ENCODE results near the gene PRADC1.

Gene PRADC1

GRCh38 chr2:73259704-73260337, 26.8 kb upstream of the PRADC1 start:
- Histone ChIP-seq H4K8ac (ENCODE audit: low read depth, low read length) (no peak overlapping the region), H2BK12ac (ENCODE audit: low read length) (no peak overlapping the region), H3K4ac (ENCODE audit: low read depth, low read length) (no peak overlapping the region), H3K79me2 (ENCODE audit: control insufficient read depth, insufficient read depth, low read length, poor library complexity) (no peaks in the 10 kb centered on the region), H3K18ac (ENCODE audit: low read length) (no peak overlapping the region), H2AK5ac (ENCODE audit: low read length) (no peak overlapping the region), H3K79me1 (ENCODE audit: low read length) (no peaks in the 10 kb centered on the region), H2BK5ac (ENCODE audit: low read depth, low read length, poor library complexity) (no peak overlapping the region), H3K9me3 (ENCODE audit: insufficient read depth, low read depth, low read length) (peaks cover 2% of the 10 kb centered on the region), H4K91ac (ENCODE audit: low read depth, low read length) (no peak overlapping the region), H3K9ac (ENCODE audit: low read length) (no peak overlapping the region), H3K4me3 (ENCODE audit: low read depth, low read length) (no peak overlapping the region), H2AFZ (ENCODE audit: insufficient read depth, low read length, poor library complexity) (no peak overlapping the region), H3K4me2 (ENCODE audit: low read length) (no peak overlapping the region), H3K14ac (ENCODE audit: low read length) (no peak overlapping the region), H3K27me3 (ENCODE audit: insufficient read depth, low read length) (no peaks in the 10 kb centered on the region), H3K23ac (ENCODE audit: low read length) (no peak overlapping the region), H3K36me3 (ENCODE audit: control insufficient read depth in 1 of 2, insufficient read depth in 2 of 2, low read length in 2 of 2) (peaks cover 0 to 4% of the 10 kb centered on the region in 2 experiments), H3K4me1 (ENCODE audit: control insufficient read depth in 1 of 2, insufficient read depth in 2 of 2, low read length in 2 of 2) (no peaks in the 10 kb centered on the region), H3K27ac (ENCODE audit: low read depth, low read length) (no peak overlapping the region), H2BK120ac (ENCODE audit: insufficient read depth, low read length, poor library complexity) (no peak overlapping the region), H4K12ac (ENCODE audit: low read depth, low read length) (no peak overlapping the region)
- WGBS (ENCODE audit: extremely low coverage, insufficient coverage, insufficient read length) = no CpG with 5 or more reads among the region's 4 CpGs
- no peak for DNase-seq

DNA sequence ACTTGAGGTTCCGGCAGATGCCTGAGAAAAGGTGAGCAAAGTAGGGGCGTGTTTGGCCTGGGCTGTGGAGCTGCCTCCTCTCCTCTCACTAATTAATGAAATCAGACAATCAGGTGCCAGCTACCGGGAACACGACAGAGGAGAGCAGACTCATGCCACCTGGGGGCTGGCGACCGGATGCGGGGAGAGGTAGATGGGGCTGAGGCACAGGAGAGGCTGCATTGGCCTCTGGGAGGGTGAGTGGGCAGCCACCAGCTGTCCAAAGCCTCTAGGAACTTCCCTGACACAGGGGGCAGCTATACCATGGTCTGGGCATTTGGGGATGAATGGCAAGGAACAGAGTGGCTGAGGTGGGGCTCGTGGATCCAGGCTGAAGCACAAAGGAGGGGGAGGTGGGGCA, 26.2 kb upstream of the PRADC1 start:
- no CpG with 5 or more reads among the region's 8 CpGs for WGBS (ENCODE audit: extremely low coverage, insufficient coverage, insufficient read length)
- H3K9ac ChIP-seq (ENCODE audit: low read length) = no peak overlapping the region
- no peaks in the 10 kb centered on the region for H3K4me1 ChIP-seq (ENCODE audit: control insufficient read depth in 1 of 2, insufficient read depth in 2 of 2, low read length in 2 of 2)
- H4K12ac ChIP-seq (ENCODE audit: low read depth, low read length) = no peak overlapping the region
- H3K79me1 ChIP-seq (ENCODE audit: low read length) = no peaks in the 10 kb centered on the region
- no peak overlapping the region for H2BK12ac ChIP-seq (ENCODE audit: low read length)
- H2AK5ac ChIP-seq (ENCODE audit: low read length) = no peak overlapping the region
- H3K4me2 ChIP-seq (ENCODE audit: low read length) = no peak overlapping the region
- H4K91ac ChIP-seq (ENCODE audit: low read depth, low read length) = no peak overlapping the region
- no peak overlapping the region for H2BK5ac ChIP-seq (ENCODE audit: low read depth, low read length, poor library complexity)
- no peak overlapping the region for H3K27ac ChIP-seq (ENCODE audit: low read depth, low read length)
- H3K4ac ChIP-seq (ENCODE audit: low read depth, low read length) = no peak overlapping the region
- peaks cover 2% of the 10 kb centered on the region for H3K9me3 ChIP-seq (ENCODE audit: insufficient read depth, low read depth, low read length)
- no peaks in the 10 kb centered on the region for H3K79me2 ChIP-seq (ENCODE audit: control insufficient read depth, insufficient read depth, low read length, poor library complexity)
- H3K36me3 ChIP-seq (ENCODE audit: control insufficient read depth in 1 of 2, insufficient read depth in 2 of 2, low read length in 2 of 2) = peaks cover 1 to 7% of the 10 kb centered on the region in 2 experiments
- no peak for DNase-seq
- no peak overlapping the region for H2AFZ ChIP-seq (ENCODE audit: insufficient read depth, low read length, poor library complexity)
- no peak overlapping the region for H4K8ac ChIP-seq (ENCODE audit: low read depth, low read length)
- H3K27me3 ChIP-seq (ENCODE audit: insufficient read depth, low read length) = no peaks in the 10 kb centered on the region
- no peak overlapping the region for H3K23ac ChIP-seq (ENCODE audit: low read length)
- H3K4me3 ChIP-seq (ENCODE audit: low read depth, low read length) = no peak overlapping the region
- no peak overlapping the region for H3K14ac ChIP-seq (ENCODE audit: low read length)
- no peak overlapping the region for H3K18ac ChIP-seq (ENCODE audit: low read length)
- H2BK120ac ChIP-seq (ENCODE audit: insufficient read depth, low read length, poor library complexity) = no peak overlapping the region

DNA sequence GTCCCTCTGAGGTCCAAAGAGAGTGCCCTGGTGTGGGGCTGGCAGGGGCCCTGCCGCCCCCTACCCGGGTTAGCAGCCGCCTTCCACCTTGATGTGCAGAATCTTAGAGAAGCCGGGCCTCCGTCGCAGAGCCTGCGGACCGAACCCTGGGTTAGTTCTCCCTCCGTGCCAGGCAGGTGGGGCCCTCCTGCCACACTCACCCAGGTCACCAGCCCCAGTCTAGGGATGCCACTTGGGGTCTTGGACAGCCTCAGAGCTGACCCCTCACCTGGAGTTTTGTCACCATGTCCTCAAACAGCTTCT, 25.8 kb upstream of the PRADC1 start:
- no peak overlapping the region for H4K91ac ChIP-seq (ENCODE audit: low read depth, low read length)
- no peak overlapping the region for H3K4ac ChIP-seq (ENCODE audit: low read depth, low read length)
- H2BK120ac ChIP-seq (ENCODE audit: insufficient read depth, low read length, poor library complexity) = no peak overlapping the region
- H2BK12ac ChIP-seq (ENCODE audit: low read length) = no peak overlapping the region
- H3K4me2 ChIP-seq (ENCODE audit: low read length) = no peak overlapping the region
- no peaks in the 10 kb centered on the region for H3K79me1 ChIP-seq (ENCODE audit: low read length)
- H3K4me3 ChIP-seq (ENCODE audit: low read depth, low read length) = no peak overlapping the region
- peaks cover 5 to 11% of the 10 kb centered on the region in 2 experiments for H3K36me3 ChIP-seq (ENCODE audit: control insufficient read depth in 1 of 2, insufficient read depth in 2 of 2, low read length in 2 of 2)
- H2BK5ac ChIP-seq (ENCODE audit: low read depth, low read length, poor library complexity) = no peak overlapping the region
- no peak overlapping the region for H2AK5ac ChIP-seq (ENCODE audit: low read length)
- H3K23ac ChIP-seq (ENCODE audit: low read length) = no peak overlapping the region
- H3K4me1 ChIP-seq (ENCODE audit: control insufficient read depth in 1 of 2, insufficient read depth in 2 of 2, low read length in 2 of 2) = no peaks in the 10 kb centered on the region
- H4K12ac ChIP-seq (ENCODE audit: low read depth, low read length) = no peak overlapping the region
- no peak overlapping the region for H3K14ac ChIP-seq (ENCODE audit: low read length)
- H3K9ac ChIP-seq (ENCODE audit: low read length) = no peak overlapping the region
- DNase-seq = no peak
- peaks cover 2% of the 10 kb centered on the region for H3K9me3 ChIP-seq (ENCODE audit: insufficient read depth, low read depth, low read length)
- H3K79me2 ChIP-seq (ENCODE audit: control insufficient read depth, insufficient read depth, low read length, poor library complexity) = no peaks in the 10 kb centered on the region
- no CpG with 5 or more reads among the region's 9 CpGs for WGBS (ENCODE audit: extremely low coverage, insufficient coverage, insufficient read length)
- no peak overlapping the region for H4K8ac ChIP-seq (ENCODE audit: low read depth, low read length)
- no peaks in the 10 kb centered on the region for H3K27me3 ChIP-seq (ENCODE audit: insufficient read depth, low read length)
- H3K18ac ChIP-seq (ENCODE audit: low read length) = no peak overlapping the region
- no peak overlapping the region for H3K27ac ChIP-seq (ENCODE audit: low read depth, low read length)
- H2AFZ ChIP-seq (ENCODE audit: insufficient read depth, low read length, poor library complexity) = no peak overlapping the region

DNA sequence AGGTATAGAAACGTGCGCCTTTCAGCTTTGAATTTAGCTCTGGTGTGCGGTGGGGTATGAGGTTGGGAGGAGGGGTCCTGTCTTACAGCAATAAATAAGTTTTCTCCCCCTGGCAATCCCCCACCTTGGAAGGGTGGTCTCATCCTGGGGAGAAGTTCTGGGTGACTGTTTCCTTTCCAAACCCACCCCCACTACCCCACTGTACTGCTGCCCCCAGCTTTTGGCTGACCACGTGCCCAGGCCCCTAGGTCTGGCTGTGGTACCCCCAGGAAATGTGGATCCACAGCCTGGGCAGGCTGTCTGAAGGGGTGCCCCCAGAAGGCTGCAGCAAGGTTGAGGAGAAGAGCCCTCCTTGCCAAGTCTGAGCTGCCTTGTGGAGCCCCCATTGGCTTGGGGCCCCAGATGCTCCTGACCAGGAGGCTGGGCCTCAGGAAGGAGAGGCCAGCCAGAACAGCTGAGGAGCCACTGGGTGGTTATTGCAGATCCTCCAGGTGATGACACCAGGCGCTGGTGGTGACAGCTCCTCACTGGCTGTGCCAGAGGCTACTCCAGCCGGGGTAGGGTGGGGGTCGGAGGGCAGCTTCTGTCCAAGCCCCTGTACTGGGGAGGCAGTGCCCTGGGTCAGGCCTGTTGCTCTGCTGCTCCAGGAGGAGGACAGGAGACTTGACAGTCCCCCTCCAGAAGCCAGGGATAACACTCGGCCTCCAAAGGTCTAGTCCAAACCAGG, 25.3 kb upstream of the PRADC1 start:
- no peaks in the 10 kb centered on the region for H3K27me3 ChIP-seq (ENCODE audit: insufficient read depth, low read length)
- no peak overlapping the region for H2AFZ ChIP-seq (ENCODE audit: insufficient read depth, low read length, poor library complexity)
- no peak for DNase-seq
- H3K23ac ChIP-seq (ENCODE audit: low read length) = no peak overlapping the region
- H3K4ac ChIP-seq (ENCODE audit: low read depth, low read length) = no peak overlapping the region
- no peak overlapping the region for H3K4me2 ChIP-seq (ENCODE audit: low read length)
- H2BK5ac ChIP-seq (ENCODE audit: low read depth, low read length, poor library complexity) = no peak overlapping the region
- peaks cover 2% of the 10 kb centered on the region for H3K9me3 ChIP-seq (ENCODE audit: insufficient read depth, low read depth, low read length)
- no peaks in the 10 kb centered on the region for H3K79me1 ChIP-seq (ENCODE audit: low read length)
- peaks cover 6 to 14% of the 10 kb centered on the region in 2 experiments for H3K36me3 ChIP-seq (ENCODE audit: control insufficient read depth in 1 of 2, insufficient read depth in 2 of 2, low read length in 2 of 2)
- no peak overlapping the region for H3K18ac ChIP-seq (ENCODE audit: low read length)
- no peak overlapping the region for H4K91ac ChIP-seq (ENCODE audit: low read depth, low read length)
- H3K79me2 ChIP-seq (ENCODE audit: control insufficient read depth, insufficient read depth, low read length, poor library complexity) = no peaks in the 10 kb centered on the region
- no peak overlapping the region for H3K14ac ChIP-seq (ENCODE audit: low read length)
- no peak overlapping the region for H4K12ac ChIP-seq (ENCODE audit: low read depth, low read length)
- H2BK120ac ChIP-seq (ENCODE audit: insufficient read depth, low read length, poor library complexity) = no peak overlapping the region
- no peak overlapping the region for H2AK5ac ChIP-seq (ENCODE audit: low read length)
- no peak overlapping the region for H2BK12ac ChIP-seq (ENCODE audit: low read length)
- H3K4me1 ChIP-seq (ENCODE audit: control insufficient read depth in 1 of 2, insufficient read depth in 2 of 2, low read length in 2 of 2) = no peaks in the 10 kb centered on the region
- no CpG with 5 or more reads among the region's 8 CpGs for WGBS (ENCODE audit: extremely low coverage, insufficient coverage, insufficient read length)
- no peak overlapping the region for H4K8ac ChIP-seq (ENCODE audit: low read depth, low read length)
- H3K9ac ChIP-seq (ENCODE audit: low read length) = no peak overlapping the region
- no peak overlapping the region for H3K4me3 ChIP-seq (ENCODE audit: low read depth, low read length)
- H3K27ac ChIP-seq (ENCODE audit: low read depth, low read length) = no peak overlapping the region
